GM21360 (cell line): Measurements from ENCODE around the gene LOC128125822.
"Not testable (repeated sequence)": the region's sequence is repeated elsewhere in the genome, so short reads cannot be mapped to it uniquely, and the experiment has no call there.

ENCODE experiments used
- ATAC-seq: cut with Tn5 transposase; IDR thresholded peaks from one replicate; pipeline ENCODE4 v1.9.1; 2021; ENCODE audit warnings: mild to moderate bottlenecking, moderate library complexity; ENCODE audit not compliant: unreplicated experiment

LOC128125822 gene

GRCh38 chr6:63572044-63572746, at the start of gene LOC128125822, which contains the start of gene PTP4A1:
Gene LOC128125822, plus strand, starts transcription at chr6:63572480.
Gene PTP4A1, plus strand, starts transcription at chr6:63572480. Its CDS starts 4,401 bp downstream, at chr6:63576881.
- ATAC-seq = peak; percentile 88

- ATAC-seq = not testable (repeated sequence)
Observed at GRCh38 chr6:63522911-63523287, 49.4 kb upstream of the LOC128125822 start.

GRCh38 chr6:63523630-63524029, 48.6 kb upstream of the LOC128125822 start:
- ATAC-seq = no peak

DNA sequence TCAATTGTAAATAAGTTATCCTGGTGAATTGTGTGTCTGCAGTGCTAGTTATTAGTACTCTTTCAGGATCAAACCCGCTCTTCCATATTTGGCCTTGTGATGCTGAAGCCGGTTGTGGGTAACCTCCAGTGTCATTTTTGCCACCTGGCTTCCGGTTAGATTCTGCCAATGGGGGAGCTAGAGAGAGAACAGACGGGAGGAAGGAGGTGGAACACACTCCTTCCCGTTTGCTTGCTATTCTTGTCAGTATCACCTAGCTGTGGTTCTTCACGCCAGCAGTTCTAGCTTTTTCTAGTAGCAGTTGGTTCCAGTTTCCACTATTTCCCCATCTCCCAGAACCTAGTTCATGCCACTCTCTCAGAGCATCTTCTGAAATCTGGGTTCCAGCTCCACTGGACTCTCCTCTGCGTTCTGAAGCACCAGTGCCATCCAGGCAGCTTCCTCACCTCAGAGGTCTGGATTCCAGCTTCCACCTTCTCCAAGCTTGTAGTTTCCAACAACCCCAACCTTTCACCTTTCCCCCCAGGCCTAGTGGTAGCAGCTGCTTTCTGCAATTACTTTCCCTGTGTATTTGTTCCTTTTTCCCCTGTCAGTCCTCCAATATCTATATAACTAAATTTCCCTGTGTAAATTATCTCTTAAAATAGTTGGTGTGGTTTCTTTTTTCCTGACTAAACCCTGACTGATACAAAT, 46.9 kb upstream of the LOC128125822 start:
- no peak for ATAC-seq

DNA sequence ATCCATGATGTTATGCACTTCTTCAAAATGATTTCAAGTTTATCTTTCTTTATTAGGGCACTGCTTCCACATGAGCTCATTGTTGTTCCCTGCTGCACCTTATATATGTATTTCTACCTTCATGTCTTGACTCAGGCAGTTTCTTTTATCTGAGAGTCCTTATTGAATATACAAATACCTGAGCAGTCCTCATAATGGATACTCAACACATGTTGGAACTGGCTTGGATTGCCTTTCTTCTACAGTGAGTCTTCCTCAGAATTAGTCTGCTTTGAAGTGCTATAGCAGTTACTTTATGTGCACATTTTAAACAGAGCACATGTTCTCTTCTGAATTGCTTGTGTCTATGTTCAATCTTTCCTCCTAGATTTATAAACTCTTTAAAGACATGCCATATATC, 45.3 kb upstream of the LOC128125822 start:
- ATAC-seq = no peak

DNA sequence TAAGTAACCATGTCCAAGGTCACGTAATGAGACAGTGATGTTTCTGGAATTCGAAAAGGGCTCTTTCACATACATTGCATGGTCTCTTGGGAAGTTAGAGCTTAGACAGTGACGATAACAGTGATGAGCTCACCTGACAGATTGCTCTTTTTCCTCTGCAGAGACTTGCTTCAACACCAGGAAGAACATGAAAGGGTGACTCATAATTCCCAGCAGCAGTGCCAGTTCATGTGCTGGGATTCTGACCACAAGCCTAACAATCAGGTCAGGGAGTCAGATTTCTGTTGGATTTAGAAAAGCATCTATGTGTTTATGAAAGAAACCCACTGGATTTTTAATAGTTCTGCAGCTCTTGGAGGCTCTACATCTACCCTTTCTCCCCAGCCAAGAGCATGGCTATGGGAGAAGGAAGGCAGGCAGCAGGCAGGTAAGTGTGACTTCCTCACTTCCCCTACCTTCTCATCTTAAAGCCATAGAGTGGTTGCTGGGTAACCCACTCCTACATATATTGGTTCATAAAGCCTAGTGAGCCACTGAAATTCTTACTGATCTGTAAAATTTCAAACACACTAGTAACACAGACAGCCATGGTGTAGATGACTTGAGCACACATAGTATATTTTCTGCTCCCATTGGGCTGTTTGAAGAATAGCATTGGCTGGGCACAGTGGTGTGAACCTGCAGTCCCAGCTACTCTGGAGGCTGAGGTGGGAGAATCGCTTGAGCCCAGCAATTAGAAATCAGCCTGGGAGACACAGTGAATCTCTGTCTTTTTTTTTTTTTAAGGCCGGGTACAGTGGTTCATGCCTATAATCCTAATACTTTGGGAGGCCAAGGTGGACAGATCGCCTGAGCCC, 44.4 kb upstream of the LOC128125822 start:
- peak; percentile 37 for ATAC-seq

- ATAC-seq = no peak
Observed at GRCh38 chr6:63529498-63529897, 42.8 kb upstream of the LOC128125822 start.

DNA sequence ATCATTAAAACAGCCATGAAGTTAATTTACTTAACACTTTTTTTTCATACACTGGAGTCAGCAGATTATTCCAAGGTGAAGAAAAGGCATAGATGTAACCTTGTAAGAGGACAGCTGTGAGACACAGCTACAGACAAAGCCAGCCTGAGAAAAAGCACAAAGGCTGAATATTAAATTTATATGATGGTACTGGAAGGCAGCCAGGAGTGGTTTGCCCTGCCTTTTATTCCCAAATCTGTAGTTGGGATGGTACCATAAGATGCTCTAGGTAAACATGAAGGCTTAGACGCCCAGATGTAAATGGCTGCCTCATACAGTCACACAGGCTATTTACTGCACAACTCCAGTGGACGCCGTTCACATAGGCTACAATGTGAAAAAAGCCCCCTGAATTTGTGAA, 42.1 kb upstream of the LOC128125822 start:
- no peak for ATAC-seq

- ATAC-seq = no peak
Observed at GRCh38 chr6:63530991-63531390, 41.3 kb upstream of the LOC128125822 start.

DNA sequence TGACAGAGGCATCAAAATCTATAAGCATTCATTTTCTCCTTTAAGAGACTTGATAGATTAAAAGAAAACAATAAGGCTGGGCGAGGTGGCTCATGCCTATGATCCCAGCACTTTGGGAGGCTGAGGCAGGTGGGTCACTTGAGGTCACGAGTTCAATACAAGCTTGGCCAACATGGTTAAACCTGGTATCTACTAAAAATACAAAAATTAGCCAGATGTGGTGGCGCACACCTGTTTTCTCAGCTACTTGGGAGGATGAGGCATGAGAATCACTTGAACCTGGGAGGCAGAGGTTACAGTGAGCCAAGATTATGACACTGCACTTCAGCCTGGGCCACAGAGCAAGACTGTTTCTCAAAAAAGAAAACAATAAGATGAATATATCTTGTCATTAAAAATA, 39.3 kb upstream of the LOC128125822 start:
- no peak for ATAC-seq

DNA sequence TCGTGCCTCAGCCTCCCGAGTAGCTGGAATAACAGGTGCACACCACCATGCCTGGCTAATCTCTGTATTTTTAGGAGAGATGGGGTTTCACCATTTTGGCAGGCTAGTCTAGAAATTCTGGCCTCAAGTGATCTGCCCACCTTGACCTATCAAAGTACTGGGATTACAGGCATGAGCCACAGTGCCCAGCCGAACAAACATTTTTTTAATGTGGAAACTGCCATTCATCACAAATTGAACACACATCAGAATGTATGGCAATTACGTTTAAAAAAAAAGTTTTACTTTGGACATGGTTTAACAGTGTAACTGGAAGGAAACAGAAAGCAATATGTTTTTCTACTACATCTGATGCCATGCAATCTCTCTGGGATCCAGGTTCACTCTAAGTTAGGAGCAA, 38.3 kb upstream of the LOC128125822 start:
- ATAC-seq = no peak

DNA sequence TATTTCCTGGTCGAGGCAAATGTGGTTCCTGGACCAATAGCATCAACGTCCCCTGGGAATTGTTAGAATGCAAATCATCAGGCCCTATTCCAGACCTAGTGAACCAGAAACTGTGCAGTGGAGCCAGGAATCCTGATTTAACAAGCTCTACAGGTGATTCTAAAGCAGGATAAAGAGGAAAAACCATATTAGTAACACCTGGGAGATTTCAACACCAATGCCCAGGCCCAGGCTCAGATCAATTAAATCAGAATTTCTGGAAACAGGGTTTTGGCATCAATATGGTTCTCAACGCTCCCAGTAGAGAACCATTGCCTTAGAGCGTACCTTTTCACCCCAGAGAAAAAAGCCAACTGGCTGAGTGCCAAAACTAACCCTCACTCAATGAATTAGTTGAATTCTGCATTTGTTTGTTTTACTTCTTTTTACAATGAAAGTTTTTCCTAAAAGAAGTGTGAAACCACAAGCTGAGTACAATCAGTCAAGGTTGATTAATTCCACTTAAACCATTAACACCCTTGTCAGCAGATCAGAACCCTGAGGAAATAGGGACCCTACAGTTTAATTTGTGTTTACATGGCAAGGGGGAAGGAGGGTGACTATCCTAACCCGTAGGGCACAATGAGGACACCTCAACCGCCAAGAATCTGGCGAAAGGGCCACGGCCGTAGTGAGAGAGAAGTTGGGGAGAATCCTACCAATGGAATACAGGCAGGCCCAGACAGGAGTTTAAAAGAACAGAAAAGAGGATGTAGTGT, 34.9 kb upstream of the LOC128125822 start:
- no peak for ATAC-seq

GRCh38 chr6:63537959-63538300, 34.4 kb upstream of the LOC128125822 start:
- no peak for ATAC-seq

DNA sequence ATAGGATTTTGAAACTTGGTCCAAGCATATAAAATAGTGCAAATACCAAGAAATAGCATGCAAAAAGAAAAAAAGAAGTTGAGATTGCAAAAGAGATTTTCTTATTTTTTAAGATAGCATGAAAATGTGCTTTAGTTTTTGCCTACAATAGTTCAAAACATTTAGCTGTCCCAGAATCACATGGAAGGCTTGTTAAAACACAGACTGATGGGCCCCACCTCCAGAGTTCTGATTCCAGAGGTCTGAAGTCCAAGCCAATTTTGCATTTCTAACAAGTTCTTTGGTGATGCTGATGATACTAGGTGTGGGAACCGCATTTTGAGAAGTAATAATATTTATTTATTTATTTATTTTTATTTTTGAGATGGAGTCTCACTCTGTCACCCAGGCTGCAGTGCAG, 33.7 kb upstream of the LOC128125822 start:
- no peak for ATAC-seq

DNA sequence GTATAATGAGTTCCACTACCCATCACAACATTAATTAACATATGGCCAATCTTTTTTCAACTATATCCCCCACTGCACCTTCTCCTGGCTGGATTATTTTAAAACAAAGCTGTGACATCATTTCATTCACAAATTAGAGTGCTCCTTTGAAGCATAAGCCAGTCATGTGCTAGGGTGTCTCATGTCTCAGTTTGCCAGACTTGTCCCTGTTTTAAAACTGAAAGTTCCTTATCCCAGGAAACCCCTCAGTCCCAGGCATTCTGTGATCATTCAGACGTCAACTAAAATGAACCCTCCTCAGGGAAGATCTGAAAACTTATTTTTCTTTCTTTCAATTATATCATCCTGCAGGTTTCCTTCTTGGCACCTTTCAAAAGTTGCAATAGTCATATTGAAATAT, 29.3 kb upstream of the LOC128125822 start:
- ATAC-seq = no peak

DNA sequence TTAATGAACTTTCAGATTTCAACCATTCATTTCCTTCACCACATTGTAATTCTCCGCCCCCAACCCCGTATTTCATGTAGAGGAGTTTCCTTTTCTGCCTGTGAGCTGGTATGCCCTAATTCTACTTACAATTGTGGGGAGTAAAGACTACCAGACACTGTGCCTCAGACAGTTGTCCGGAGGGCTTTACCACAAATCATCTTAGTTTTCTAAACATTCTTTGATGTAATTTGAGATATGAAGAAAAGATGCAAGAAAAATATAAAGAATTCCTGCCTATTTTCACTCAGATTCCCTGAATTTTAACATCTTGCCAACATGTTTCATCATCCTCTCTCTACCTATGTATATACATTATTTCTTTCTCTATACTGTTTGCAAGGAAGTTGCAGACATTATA, 28.3 kb upstream of the LOC128125822 start:
- ATAC-seq = no peak

DNA sequence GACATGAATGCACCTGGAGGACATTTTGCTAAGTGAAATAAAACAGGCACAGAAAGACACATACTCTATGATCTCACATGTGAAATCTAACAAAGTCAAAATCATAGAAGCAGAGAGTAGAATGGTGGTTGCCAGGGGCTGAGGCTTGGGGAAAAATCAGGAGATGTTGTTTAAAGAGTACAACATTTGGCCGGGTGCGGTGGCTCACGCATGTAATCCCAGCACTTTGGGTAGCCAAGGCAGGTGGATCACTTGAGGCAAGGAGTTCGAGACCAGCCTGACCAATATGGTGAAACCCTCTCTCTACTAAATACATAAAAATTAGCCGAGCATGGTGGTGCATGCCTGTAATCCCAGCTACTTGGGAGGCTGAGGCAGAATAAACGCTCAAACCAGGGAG, 26.0 kb upstream of the LOC128125822 start:
- no peak for ATAC-seq

DNA sequence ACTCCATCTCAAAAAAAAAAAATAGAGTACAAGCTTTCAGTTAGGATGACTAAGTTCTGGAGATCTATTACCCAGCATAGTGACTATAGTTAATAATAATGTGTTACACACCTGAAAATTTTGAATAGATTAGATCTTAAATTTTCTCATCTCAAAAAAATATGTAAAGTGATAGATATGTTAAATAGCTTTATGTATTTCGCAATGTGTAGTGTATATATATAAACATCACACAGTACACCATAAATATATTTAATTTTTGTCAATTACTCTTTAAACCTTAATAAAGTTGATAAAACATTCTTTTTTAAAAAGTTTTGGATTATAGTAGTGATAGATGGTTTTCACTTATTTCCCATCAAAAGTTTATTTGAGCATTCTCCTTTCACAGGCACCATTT, 25.6 kb upstream of the LOC128125822 start:
- no peak for ATAC-seq

- no peak for ATAC-seq
Observed at GRCh38 chr6:63549076-63549475, 23.2 kb upstream of the LOC128125822 start.

- peak; percentile 98 for ATAC-seq
Observed at GRCh38 chr6:63553208-63553607, 19.1 kb upstream of the LOC128125822 start.

DNA sequence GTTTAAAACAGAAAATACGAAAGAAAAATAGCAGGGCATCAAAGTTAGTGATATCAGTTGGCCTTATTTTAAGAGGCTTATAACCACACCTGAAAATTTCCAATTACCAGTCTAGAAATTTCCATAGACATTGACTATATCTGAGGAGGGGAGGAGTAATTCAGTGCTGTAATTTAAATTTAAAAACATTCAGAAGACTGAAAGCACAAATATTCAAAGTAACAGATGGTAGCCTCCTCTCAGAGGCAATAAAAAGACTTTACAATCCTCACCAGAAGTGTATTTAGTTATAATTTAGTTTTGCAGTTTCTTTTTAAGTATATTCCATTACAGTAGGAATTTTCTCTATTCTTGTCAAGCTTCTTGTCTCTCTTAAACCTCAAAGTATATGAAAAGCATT, 18.4 kb upstream of the LOC128125822 start:
- no peak for ATAC-seq
